ENCODE results near the gene ADGRG3.
"Not testable (repeated sequence)": the region's sequence is repeated elsewhere in the genome, so short reads cannot be mapped to it uniquely, and the experiment has no call there.

ADGRG3 gene

GRCh38 chr16:57697896-57698537 lies 29.9 kb downstream of the ADGRG3 start:
- DNase-seq, result no peak

DNA sequence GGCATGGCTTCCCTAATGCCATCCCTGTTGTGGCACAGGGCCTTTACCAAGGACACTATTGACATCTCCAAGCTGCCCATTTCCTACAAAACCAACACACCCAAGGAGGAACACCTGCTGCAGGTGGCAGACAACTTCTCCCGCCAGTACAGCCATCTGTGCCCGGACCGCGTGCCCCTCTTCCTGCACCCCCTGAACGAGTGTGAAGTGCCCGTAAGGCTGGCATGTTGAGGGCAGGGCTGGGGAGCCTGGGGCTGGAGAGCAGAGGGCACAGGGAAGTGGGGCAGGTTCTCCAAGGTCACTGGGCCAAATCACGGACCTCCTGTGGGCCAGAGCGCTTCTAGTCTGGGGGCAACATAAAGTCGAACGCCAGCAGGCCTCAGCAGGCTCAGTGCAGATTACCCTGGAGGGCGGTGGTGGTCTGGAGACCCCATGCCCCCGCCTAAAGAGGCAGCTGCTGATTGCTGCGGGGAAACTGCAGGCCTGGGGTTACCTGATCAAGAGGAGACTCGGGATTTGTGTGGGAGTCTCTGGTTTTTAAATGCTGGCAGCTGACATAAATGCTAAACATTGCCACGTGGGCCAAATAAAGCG lies 30.8 kb downstream of the ADGRG3 start:
- no peak for DNase-seq

DNA sequence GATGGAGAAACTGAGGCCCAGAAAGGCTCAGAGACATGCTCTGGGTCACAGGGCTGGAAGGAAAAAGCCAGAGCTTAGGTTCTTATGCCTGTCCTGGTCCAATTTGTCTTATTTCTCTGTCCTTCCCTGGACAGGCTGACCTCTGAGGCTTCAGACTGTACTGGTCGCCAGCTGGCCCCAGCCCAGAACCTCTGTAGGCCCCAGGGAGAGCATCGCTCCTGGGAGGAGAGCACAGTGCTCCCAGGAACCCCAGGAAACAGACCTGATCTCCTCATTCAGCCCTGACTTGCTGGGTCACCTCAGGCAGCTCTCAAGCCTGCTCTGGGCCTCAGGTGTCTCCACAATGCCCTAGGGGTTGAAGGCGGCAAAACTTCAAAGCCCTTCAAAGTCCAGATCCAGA lies 31.4 kb downstream of the ADGRG3 start:
- DNase-seq, result no peak

DNA sequence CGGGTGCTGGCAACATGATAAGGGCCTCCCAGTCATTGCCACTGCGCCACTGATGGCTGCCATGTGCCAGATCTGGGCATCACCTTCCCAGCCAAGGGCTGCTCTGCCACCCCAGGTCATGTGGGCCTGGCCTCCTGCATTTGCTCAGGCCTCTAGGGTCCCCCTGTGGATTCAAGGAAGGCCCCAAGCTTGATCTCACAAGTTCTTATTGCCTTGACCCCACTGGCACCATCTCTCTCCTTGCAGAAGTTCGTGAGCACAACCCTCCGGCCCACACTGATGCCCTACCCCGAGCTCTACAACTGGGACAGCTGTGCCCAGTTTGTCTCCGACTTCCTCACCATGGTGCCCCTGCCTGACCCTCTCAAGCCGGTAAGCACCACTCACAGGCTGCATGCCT lies 31.8 kb downstream of the ADGRG3 start:
- DNase-seq, result no peak

GRCh38 chr16:57700781-57701551 lies 32.9 kb downstream of the ADGRG3 start:
- no peak for DNase-seq

DNA sequence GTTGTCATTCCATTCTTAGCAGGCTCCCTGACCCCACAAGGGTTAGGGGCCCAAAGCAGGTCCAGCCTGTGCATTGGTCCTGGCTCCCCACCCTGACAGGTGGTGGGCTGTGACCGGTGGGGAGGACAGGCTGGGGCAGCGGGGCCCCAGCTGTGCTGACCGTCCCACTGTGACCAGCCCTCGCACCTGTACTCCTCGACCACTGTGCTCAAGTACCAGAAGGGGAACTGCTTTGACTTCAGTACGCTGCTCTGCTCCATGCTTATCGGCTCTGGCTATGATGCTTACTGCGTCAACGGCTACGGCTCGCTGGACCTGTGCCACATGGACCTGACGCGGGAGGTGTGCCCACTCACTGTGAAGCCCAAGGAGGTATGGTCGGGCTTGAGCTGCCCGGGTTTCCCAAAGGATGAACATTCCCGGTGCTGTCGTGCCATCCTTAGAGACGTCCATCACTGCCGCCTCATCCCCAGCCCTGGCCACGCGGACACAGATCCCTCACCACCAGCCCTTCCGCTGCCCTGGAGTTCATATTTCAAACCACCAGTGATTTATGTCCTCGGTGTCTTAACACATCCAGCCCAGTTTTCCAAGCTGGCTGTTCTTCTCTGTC lies 33.8 kb downstream of the ADGRG3 start:
- DNase-seq, result no peak

DNA sequence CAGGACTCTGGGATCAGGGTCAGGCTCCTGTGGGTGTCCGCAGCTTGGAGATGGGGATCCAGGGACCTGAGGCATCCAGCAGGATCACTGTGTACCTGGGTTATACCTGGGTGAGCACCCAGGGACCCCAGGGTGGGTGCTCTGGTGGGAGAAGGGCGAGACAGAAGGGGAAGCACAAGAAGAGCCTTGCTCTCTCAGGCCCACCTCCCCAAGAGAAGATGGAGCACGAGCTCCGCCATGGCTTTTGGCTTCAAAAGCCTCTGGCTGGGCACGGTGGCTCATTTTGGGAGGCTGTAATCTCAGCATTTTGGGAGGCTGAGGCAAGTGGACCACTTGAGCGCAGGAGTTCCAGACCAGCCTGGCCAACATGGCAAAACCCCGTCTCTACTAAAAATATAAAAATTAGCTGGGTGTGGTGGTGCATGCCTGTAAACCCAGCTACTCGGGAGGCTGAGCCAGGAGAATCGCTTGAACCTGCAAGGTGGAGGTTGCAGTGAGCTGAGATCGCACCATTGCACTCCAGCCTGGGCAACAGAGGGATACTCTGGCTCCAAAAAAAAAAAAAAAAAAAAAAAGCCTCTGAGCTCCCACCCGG lies 35.4 kb downstream of the ADGRG3 start:
- DNase-seq, result no peak

DNA sequence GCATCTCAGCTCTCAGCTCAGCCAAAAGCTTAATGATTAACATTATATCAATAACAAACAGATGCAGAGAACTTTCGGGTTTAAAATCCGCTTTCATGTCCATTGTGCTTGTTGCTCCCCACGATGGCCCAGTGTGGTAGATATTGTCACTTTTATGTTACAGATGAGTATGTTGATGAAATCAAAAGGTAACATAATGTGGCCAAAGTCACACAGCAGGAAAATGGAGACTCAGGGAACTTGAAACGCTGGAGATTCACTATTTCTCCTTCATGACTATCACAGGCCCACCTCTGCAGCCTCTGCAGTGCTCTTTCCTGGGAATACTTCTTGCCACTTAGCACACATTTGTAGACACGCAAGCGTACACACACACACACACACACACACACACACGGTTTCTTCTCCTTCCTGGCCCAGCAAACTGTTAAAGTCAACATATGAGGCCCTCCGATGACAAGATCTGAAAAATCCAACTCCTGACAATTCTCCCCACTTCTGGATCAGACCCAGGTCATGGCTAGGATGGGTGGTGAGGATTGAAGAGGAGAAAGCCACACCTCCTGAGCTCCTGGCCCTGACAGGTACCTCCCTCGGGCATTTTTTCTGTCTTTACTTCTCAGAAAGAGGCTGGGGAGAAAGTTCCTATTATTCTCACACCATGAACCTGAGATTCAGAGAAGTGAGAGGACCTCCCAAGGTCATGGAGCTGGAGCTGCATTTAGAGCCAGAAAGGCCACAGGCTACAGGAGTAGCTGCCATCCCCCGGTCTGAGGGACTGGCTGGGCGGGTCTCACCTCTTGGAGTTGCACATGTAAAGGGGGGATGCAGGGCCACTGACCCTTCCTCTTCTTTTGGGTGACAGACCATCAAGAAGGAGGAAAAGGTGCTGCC lies 36.2 kb downstream of the ADGRG3 start:
- DNase-seq, result no peak

DNA sequence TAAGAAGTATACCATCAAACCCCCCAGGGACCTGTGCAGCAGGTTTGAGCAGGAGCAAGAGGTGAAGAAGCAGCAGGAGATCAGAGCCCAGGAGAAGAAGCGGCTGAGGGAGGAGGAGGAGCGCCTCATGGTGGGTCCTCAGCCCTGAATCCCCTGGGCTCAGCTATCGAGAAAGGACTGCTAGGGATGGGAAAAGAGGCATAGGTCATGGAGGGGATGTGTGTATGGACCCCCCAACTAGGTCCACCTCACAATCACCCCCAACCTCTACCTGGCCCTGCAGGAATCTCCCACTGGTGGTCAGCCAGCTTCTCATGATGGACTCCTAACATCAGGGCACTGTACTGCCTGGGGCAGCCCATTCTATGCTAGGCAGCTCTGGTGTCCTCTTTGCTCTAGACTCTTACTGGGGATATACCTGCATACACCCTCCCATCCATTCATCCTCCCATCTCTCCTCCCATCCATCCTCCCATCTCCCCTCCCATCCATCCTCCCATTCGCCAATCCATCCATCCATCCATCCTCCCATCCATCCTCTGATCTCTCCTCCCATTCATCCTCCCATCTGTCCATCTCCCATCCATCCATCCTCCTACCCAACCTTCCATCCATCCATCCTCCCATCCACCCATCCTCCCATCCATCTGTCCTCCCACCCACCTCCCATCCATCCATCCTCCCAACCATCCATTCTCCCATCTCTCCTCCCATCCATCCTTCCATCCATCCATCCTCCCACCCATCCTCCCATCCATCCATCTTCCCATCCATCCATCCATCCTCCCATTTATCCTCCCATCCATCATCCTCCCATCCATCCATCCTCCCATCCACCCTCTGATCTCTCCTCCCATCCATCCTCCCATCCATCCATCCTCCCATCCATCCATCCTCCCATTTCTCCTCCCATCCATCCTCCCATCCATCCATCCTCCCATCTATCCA lies 37.1 kb downstream of the ADGRG3 start:
- DNase-seq, result no peak

DNA sequence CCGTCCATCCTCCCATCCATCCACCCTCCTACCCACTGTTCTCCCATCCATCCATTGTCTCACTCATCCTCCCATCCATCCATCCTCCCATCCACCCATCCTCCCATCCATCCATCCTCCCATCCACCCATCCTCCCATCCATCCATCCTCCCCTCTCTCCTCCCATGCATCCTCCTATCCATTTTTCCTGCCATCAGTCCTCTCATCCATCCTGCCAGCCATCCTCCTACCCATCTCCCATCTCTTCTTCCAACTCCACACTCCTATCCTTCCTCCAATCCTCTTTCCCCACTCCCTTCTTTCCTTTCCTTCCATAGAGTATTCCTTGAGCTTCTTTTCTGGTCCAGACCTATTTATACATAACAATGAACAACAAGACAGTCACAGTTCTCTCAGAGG lies 38.6 kb downstream of the ADGRG3 start:
- no peak for DNase-seq

- DNase-seq, result no peak
Measured at GRCh38 chr16:57707331-57707730, 39.2 kb downstream of the ADGRG3 start.

DNA sequence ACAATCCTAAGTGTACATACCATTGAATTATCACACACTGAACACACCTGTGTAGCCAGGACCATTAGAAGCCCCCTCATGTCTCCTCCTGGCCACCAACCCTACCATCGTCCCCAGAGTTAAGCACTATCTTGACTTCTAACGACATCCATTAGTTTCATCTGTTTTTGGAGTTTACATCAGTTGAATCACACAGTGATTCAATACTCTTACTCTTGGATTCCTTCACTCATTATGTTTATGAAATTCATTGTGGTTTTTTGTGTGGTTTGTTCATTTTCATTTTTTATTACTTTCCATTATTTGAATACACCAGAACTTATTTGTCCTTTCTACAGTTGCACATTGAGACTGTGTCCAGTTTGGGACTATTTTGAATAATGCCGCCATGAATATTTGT lies 40.1 kb downstream of the ADGRG3 start:
- no peak for DNase-seq

DNA sequence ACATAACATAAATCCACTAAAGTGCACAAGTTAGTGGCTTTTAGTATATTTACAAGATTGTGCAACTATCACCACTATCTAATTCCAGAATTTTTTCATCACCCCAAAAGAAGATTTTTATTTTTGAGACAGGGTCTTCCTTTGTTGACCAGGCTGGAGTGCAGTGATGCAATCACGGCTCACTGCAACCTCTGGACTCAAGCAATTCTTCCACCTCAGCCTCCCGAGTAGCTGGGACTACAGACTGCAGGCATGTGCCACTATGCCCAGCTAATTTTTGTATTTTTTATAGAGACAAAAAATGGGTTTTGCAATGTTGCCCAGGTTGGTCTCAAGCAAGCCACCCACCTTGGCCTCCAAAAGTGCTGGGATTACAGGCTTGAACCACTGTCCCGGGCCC lies 41.6 kb downstream of the ADGRG3 start:
- no peak for DNase-seq

DNA sequence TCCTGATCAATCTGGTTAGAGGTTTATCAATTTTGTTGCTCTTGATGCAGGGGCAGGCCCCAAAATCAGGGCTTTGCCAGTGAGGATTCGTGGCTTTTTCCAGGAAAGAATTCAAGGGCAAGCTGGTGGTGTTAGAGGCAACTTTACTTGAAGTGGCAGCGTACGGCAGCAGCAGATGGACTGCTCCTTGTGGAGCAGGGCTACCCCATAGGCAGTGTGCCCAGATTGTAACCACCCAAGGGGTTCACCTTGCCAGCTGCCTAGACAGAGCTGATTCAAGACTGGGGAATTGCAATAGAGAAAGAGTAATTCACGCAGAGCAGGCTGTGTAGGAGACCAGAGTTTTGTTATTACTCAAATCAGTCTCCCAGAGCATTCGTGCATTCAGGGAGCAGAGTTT lies 43.2 kb downstream of the ADGRG3 start:
- no peak for DNase-seq

- no peak for DNase-seq
Measured at GRCh38 chr16:57711993-57712392, 43.9 kb downstream of the ADGRG3 start.

- DNase-seq, result not testable (repeated sequence)
Measured at GRCh38 chr16:57712569-57712968, 44.5 kb downstream of the ADGRG3 start.

DNA sequence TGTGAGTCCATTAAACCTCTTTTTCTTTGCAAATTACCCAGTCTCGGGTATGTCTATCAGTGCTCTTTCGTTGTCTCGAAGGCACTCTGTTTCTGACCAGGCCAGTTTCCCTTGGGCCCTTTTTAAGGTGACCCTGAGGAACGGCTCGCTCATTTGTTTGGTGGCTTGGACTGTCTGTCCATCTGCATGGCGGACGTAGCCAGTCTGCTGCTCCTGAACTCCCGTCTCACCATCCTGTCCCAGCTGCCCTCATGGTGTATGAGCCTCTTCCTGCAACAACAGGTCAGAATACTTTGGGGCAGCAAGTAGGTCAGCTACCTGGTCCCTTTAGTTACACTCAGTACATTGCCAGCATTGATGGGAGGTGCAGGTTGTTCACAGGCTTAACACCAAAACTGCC lies 45.5 kb downstream of the ADGRG3 start:
- no peak for DNase-seq

DNA sequence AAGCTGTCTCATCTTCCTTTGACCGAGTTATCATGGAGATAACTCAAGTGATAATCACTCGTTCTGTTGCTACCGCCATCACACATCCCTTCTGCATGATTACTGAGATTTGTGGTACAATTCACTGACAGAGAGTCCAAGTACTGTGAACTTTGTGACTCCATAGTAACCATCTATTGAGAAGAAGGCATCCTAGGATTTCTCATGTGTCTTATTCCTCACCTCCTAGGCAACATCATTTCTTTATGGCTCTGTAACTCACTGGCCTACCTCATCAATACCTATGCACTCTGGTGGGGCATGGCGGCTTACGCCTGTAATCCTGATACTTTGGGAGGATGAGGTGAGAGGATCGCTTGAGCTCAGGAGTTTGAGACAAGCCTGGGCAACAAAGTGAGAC lies 45.9 kb downstream of the ADGRG3 start:
- DNase-seq, result no peak

DNA sequence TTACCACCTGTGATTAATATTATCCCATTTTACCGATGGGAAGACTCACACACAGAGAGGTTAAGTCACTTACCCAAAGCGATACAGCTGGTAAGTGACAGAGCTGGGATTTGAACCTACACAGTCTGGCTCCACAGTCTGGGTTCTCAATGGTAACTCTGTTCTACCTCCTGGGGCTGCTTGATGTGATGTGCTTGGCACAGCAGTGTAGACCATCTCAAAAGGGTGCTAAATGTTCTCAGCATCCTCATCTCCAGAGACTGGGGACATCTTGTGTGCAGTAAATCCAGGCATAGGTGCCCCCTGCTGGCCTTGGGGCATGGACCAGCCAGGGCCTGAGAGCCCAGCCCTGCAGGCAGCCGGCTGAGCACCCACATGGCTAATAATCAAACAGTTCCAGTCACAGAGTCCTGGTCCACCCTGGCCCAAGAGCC lies 52.1 kb downstream of the ADGRG3 start:
- DNase-seq, result no peak

GRCh38 chr16:57721356-57722209 lies 53.5 kb downstream of the ADGRG3 start:
- no peak for DNase-seq

All from DMS79 (cell line).